ENCODE measurements around the gene KRT33A. TPM values are rescaled to one million over a fixed set of nuclear protein-coding genes. Genes with fewer than 3 reads are reported as not detected.
A peak's percentile ranks its signal among the peaks of the same experiment; 100 is the strongest.

The KRT33A gene
- polyA plus RNA-seq, 3 donors, result not detected

DNA sequence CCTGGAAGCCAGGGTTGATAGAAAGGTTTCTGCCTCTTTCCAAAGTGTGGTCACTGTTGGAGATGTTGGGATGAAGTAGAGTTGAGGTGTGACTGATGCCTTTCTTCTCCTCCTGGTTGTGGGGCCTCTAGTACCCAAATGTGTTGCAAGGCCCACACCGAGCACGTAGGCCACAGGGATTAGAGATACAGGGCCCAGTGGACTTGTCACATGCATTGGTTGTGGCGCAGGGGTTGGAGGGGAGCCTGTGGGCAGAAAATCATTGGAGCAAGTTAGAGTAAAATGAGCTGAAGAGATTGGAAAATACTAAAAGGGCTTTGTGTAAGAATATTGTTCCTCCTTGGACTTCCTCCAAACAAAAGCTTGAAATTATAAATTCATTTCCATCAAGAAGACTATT, 4.6 kb downstream of the KRT33A start:
- Histone ChIP-seq H3K4me1 (ENCODE audit: control insufficient read depth in 1 of 2, insufficient read depth in 2 of 2, low read length in 2 of 2) (peaks cover 0 to 1% of the 10 kb centered on the region in 2 donors), H3K36me3 (replicated peaks in 1 of 2; ENCODE audit: control insufficient read depth in 1 of 2, insufficient read depth in 2 of 2, low read length in 2 of 2) (no peaks in the 10 kb centered on the region), H3K27ac (ENCODE audit: low read depth in 1 of 2, low read length in 2 of 2) (no peak overlapping the region), H2AFZ (ENCODE audit: insufficient read depth, low read depth, low read length, poor library complexity, severe bottlenecking) (no peak overlapping the region), H4K20me1 (ENCODE audit: insufficient read depth, low read length) (no peaks in the 10 kb centered on the region), H3K79me2 (ENCODE audit: insufficient read depth, low read length) (no peaks in the 10 kb centered on the region), H3K4me2 (replicated peaks; ENCODE audit: extremely low read depth, low read length, poor library complexity, severe bottlenecking) (no peak overlapping the region), H3K27me3 (ENCODE audit: control insufficient read depth in 2 of 2, insufficient read depth in 2 of 2, low read length in 2 of 2) (no peaks in the 10 kb centered on the region), H3K9ac (ENCODE audit: insufficient read depth, low read length, poor library complexity, severe bottlenecking) (no peak overlapping the region), H3K4me3 (replicated peaks in 1 of 3; ENCODE audit: low read depth in 2 of 3, low read length in 3 of 3) (no peak overlapping the region), H3K9me3 (replicated peaks in 1 of 2; ENCODE audit: control insufficient read depth in 1 of 2, insufficient read depth in 1 of 2, low read length in 2 of 2) (peaks cover 15 to 16% of the 10 kb centered on the region in 2 donors)
- intact Hi-C loops (cut with micrococcal nuclease), result no loop called here
- Mint-ChIP-seq H3K27me3 (ENCODE audit: low read depth in 3 of 3) (peaks cover 2 to 10% (median 4%) of the 10 kb centered on the region in 3 donors), H3K9me3 (peaks cover 10 to 23% (median 19%) of the 10 kb centered on the region in 7 donors), H3K36me3 (peaks cover 0 to 2% of the 10 kb centered on the region in 2 donors), H3K4me1 (peaks cover under 1% of the 10 kb centered on the region), H3K27ac (no peak overlapping the region), H3K4me3 (no peak overlapping the region)
- no peak for DNase-seq
- TF ChIP-seq, protein P1, sequence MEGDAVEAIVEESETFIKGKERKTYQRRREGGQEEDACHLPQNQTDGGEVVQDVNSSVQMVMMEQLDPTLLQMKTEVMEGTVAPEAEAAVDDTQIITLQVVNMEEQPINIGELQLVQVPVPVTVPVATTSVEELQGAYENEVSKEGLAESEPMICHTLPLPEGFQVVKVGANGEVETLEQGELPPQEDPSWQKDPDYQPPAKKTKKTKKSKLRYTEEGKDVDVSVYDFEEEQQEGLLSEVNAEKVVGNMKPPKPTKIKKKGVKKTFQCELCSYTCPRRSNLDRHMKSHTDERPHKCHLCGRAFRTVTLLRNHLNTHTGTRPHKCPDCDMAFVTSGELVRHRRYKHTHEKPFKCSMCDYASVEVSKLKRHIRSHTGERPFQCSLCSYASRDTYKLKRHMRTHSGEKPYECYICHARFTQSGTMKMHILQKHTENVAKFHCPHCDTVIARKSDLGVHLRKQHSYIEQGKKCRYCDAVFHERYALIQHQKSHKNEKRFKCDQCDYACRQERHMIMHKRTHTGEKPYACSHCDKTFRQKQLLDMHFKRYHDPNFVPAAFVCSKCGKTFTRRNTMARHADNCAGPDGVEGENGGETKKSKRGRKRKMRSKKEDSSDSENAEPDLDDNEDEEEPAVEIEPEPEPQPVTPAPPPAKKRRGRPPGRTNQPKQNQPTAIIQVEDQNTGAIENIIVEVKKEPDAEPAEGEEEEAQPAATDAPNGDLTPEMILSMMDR (IDR thresholded peaks at IDR 0.05), result no peak
- 100% methylated on average over 2 of the region's 3 CpGs for WGBS (ENCODE audit: insufficient coverage)

GRCh38 chr17:41343029-41343428, 7.6 kb downstream of the KRT33A start:
- H4K20me1 ChIP-seq (ENCODE audit: insufficient read depth, low read length), result no peaks in the 10 kb centered on the region
- Mint-ChIP-seq H3K4me1 (peaks cover 25% of the 10 kb centered on the region), H3K27ac (peak overlapping the region in 1 of 7 donors; percentile 5), H3K36me3 (peaks cover 0 to 2% of the 10 kb centered on the region in 2 donors), H3K9me3 (peaks cover 10 to 23% (median 19%) of the 10 kb centered on the region in 7 donors), H3K4me3 (no peak overlapping the region), H3K27me3 (ENCODE audit: low read depth in 3 of 3) (peaks cover 2 to 5% (median 4%) of the 10 kb centered on the region in 3 donors)
- no peak overlapping the region for H3K4me2 ChIP-seq (replicated peaks; ENCODE audit: extremely low read depth, low read length, poor library complexity, severe bottlenecking)
- WGBS (ENCODE audit: insufficient coverage), result 84% methylated on average over 3 of the region's 3 CpGs
- H3K9ac ChIP-seq (ENCODE audit: insufficient read depth, low read length, poor library complexity, severe bottlenecking), result no peak overlapping the region
- no peak overlapping the region for H3K4me3 ChIP-seq (replicated peaks in 1 of 3; ENCODE audit: low read depth in 2 of 3, low read length in 3 of 3)
- no peaks in the 10 kb centered on the region for H3K36me3 ChIP-seq (replicated peaks in 1 of 2; ENCODE audit: control insufficient read depth in 1 of 2, insufficient read depth in 2 of 2, low read length in 2 of 2)
- intact Hi-C loops (cut with micrococcal nuclease), result no loop called here
- H3K79me2 ChIP-seq (ENCODE audit: insufficient read depth, low read length), result no peaks in the 10 kb centered on the region
- peaks cover 15 to 16% of the 10 kb centered on the region in 2 donors for H3K9me3 ChIP-seq (replicated peaks in 1 of 2; ENCODE audit: control insufficient read depth in 1 of 2, insufficient read depth in 1 of 2, low read length in 2 of 2)
- TF ChIP-seq, protein P1 (IDR thresholded peaks at IDR 0.05), result no peak
- DNase-seq, result no peak
- H2AFZ ChIP-seq (ENCODE audit: insufficient read depth, low read depth, low read length, poor library complexity, severe bottlenecking), result no peak overlapping the region
- H3K27me3 ChIP-seq (ENCODE audit: control insufficient read depth in 2 of 2, insufficient read depth in 2 of 2, low read length in 2 of 2), result no peaks in the 10 kb centered on the region
- peaks cover 22 to 29% of the 10 kb centered on the region in 2 donors for H3K4me1 ChIP-seq (ENCODE audit: control insufficient read depth in 1 of 2, insufficient read depth in 2 of 2, low read length in 2 of 2)
- no peak overlapping the region for H3K27ac ChIP-seq (ENCODE audit: low read depth in 1 of 2, low read length in 2 of 2)
